ENCODE results near the gene NTM.

NTM gene

GRCh38 chr11:131849485-131849884, 479.1 kb downstream of the NTM start:
- DNase-seq = no peak

GRCh38 chr11:131850507-131850906, 480.1 kb downstream of the NTM start:
- DNase-seq = no peak

- no peak for DNase-seq
Observed at GRCh38 chr11:131851964-131852755, 481.7 kb downstream of the NTM start.

- no peak for DNase-seq
Observed at GRCh38 chr11:131852757-131853156, 482.3 kb downstream of the NTM start.

GRCh38 chr11:131854391-131854790, 484.0 kb downstream of the NTM start:
- DNase-seq = no peak

- no peak for DNase-seq
Observed at GRCh38 chr11:131855320-131855719, 484.9 kb downstream of the NTM start.

GRCh38 chr11:131857246-131857645, 486.8 kb downstream of the NTM start:
- no peak for DNase-seq

GRCh38 chr11:131858505-131858904, 488.1 kb downstream of the NTM start:
- DNase-seq = no peak

GRCh38 chr11:131859538-131860210, 489.3 kb downstream of the NTM start:
- DNase-seq = no peak

GRCh38 chr11:131864228-131864627, 493.8 kb downstream of the NTM start:
- no peak for DNase-seq

- no peak for DNase-seq
Observed at GRCh38 chr11:131865860-131866259, 495.4 kb downstream of the NTM start.

GRCh38 chr11:131866535-131867400, 496.4 kb downstream of the NTM start:
- no peak for DNase-seq

- DNase-seq = peak in 57 of 58 donors; percentile 5 to 84 (median 50)
Observed at GRCh38 chr11:131867457-131868257, 497.2 kb downstream of the NTM start.

- DNase-seq = no peak
Observed at GRCh38 chr11:131868629-131869507, 498.5 kb downstream of the NTM start.

GRCh38 chr11:131870305-131870704, 499.9 kb downstream of the NTM start:
- DNase-seq = no peak

GRCh38 chr11:131871006-131871405, 500.6 kb downstream of the NTM start:
- no peak for DNase-seq

- no peak for DNase-seq
Observed at GRCh38 chr11:131874070-131874469, 503.7 kb downstream of the NTM start.

GRCh38 chr11:131875611-131876010, 505.2 kb downstream of the NTM start:
- DNase-seq = peak in 6 of 58 donors; percentile 10 to 58 (median 15)

- no peak for DNase-seq
Observed at GRCh38 chr11:131877246-131877942, 507.0 kb downstream of the NTM start.
